ENCODE measurements around the gene EPHB2. TPM values are rescaled to one million over a fixed set of nuclear protein-coding genes. Genes with fewer than 3 reads are reported as not detected.

Gene EPHB2
- total and polyA plus RNA-seq, 2 of the 13 experiments (the other 11 are each of a cell fraction or from before 2014, with no cell fraction given): 0.03 to 0.11 TPM

- FAIRE-seq: no peak
- TF ChIP-seq ZNF772 (CRISPR knock-in tag; IDR thresholded peaks at IDR 0.05) (no peak), ZNF124 (CRISPR knock-in tag; IDR thresholded peaks at IDR 0.05) (no peak), SNAI1 (CRISPR knock-in tag; IDR thresholded peaks at IDR 0.05; ENCODE audit: borderline replicate concordance) (no peak), ZNF879 (CRISPR knock-in tag; IDR thresholded peaks at IDR 0.05) (no peak), FOXP4 (CRISPR knock-in tag; IDR thresholded peaks at IDR 0.05) (no peak), SKIL (CRISPR knock-in tag; IDR thresholded peaks at IDR 0.05; ENCODE audit: borderline replicate concordance) (no peak), ZNF768 (CRISPR knock-in tag; IDR thresholded peaks at IDR 0.05) (no peak), YEATS2 (CRISPR knock-in tag; IDR thresholded peaks at IDR 0.05; ENCODE audit: borderline replicate concordance) (no peak), HBP1 (CRISPR knock-in tag; IDR thresholded peaks at IDR 0.05; ENCODE audit: low read depth) (no peak), ZBTB37 (CRISPR knock-in tag; IDR thresholded peaks at IDR 0.05) (no peak), PRDM10 (CRISPR knock-in tag; IDR thresholded peaks at IDR 0.05; ENCODE audit: low read depth) (no peak), MIXL1 (CRISPR knock-in tag; IDR thresholded peaks at IDR 0.05) (no peak)
Observed at GRCh38 chr1:22754106-22754768, 43.6 kb downstream of the EPHB2 start.

More at GRCh38 chr1:22754106-22754768, 43.6 kb downstream of the EPHB2 start:
- no peaks in the 10 kb centered on the region for H3K36me3 ChIP-seq (replicated peaks in 1 of 2; ENCODE audit: control insufficient read depth in 1 of 2, insufficient read depth in 2 of 2, low read length in 2 of 2)
- no peak overlapping the region for H3K4me3 ChIP-seq (replicated peaks in 1 of 3; ENCODE audit: insufficient read depth in 1 of 3, low read depth in 2 of 3, low read length in 3 of 3)
- no peaks in the 10 kb centered on the region for H4K20me1 ChIP-seq (ENCODE audit: insufficient read depth, low read length)
- DNase-seq (ENCODE audit: low spot score): no peak
- no peak for ATAC-seq
- H3K9me3 ChIP-seq (ENCODE audit: low read length): no peaks in the 10 kb centered on the region
- no TSS peak for BruUV-seq (replicated peaks)
- ChIA-PET CTCF (ENCODE audit: low intra/inter-chr PET ratio, low total read pairs) (no interaction called here), POLR2A (no interaction called here)
- H3K27ac ChIP-seq (ENCODE audit: extremely low read length, insufficient read depth, low read length): no peak overlapping the region
- intact Hi-C loops (cut with micrococcal nuclease; ENCODE audit: unreplicated experiment): no loop called here
- H3K79me2 ChIP-seq (ENCODE audit: insufficient read depth, low read length): no peaks in the 10 kb centered on the region
- no peak overlapping the region for H2AFZ ChIP-seq (ENCODE audit: low read length)
- in situ Hi-C loops (cut with HindIII; ENCODE audit: extremely low pct_ligation_motif_present, low pct_unique_long_range_greater_than_20kb): no loop called here
- WGBS (ENCODE audit: low lambda C conversion rate): 11% methylated on average over 6 of the region's 10 CpGs
- no peak overlapping the region for H3K9ac ChIP-seq (ENCODE audit: insufficient read depth, low read depth, low read length)
- H3K4me2 ChIP-seq (ENCODE audit: low read depth, low read length): no peak overlapping the region
- H3K4me1 ChIP-seq (ENCODE audit: insufficient read depth, low read length): no peaks in the 10 kb centered on the region
- no peaks in the 10 kb centered on the region; a peak in 1 of 5 replicates for H3K27me3 ChIP-seq (ENCODE audit: control insufficient read depth in 1 of 2, insufficient read depth in 2 of 2, low read length in 2 of 2)

Measured in HepG2 (cell line).